Measurements from ENCODE around the gene DNAJB4. TPM values are rescaled to one million over a fixed set of nuclear protein-coding genes. Genes with fewer than 3 reads are reported as not detected.

DNAJB4 gene
- total RNA-seq, 1 donor from 2014 or later, result 23.2 TPM

DNA sequence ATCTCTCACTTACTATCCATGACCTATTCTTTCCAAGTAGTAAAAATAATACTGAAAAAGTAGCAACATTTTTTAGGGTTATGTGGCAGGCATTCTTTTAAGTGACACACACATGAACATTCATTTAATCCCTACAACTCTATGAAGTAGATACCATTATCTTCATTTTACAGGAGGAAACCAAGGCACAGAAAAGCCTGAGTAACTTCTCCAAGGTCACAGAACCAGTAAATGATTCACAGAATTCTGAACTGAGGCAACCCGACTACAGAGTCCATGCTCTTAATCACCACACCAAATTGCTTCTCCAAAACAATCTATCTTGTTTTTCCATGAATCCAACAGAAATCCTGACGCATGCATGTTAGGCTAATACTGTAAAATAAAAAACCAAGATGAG is 43.3 kb upstream of the DNAJB4 start:
- no peaks in the 10 kb centered on the region for H3K27me3 Mint-ChIP-seq (ENCODE audit: low read depth)
- TF ChIP-seq, protein P1, sequence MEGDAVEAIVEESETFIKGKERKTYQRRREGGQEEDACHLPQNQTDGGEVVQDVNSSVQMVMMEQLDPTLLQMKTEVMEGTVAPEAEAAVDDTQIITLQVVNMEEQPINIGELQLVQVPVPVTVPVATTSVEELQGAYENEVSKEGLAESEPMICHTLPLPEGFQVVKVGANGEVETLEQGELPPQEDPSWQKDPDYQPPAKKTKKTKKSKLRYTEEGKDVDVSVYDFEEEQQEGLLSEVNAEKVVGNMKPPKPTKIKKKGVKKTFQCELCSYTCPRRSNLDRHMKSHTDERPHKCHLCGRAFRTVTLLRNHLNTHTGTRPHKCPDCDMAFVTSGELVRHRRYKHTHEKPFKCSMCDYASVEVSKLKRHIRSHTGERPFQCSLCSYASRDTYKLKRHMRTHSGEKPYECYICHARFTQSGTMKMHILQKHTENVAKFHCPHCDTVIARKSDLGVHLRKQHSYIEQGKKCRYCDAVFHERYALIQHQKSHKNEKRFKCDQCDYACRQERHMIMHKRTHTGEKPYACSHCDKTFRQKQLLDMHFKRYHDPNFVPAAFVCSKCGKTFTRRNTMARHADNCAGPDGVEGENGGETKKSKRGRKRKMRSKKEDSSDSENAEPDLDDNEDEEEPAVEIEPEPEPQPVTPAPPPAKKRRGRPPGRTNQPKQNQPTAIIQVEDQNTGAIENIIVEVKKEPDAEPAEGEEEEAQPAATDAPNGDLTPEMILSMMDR (conservative IDR thresholded peaks at IDR 0.05), result no peak
- no peaks in the 10 kb centered on the region for H3K9me3 Mint-ChIP-seq
- H3K36me3 Mint-ChIP-seq (ENCODE audit: low read depth), result peaks cover 36% of the 10 kb centered on the region
- no peaks in the 10 kb centered on the region for H3K4me1 Mint-ChIP-seq
- H3K4me3 Mint-ChIP-seq, result no peak overlapping the region
- H3K27ac Mint-ChIP-seq (ENCODE audit: unreplicated experiment), result no peak overlapping the region
- no peak for DNase-seq (ENCODE audit: low read depth, low spot score)

DNA sequence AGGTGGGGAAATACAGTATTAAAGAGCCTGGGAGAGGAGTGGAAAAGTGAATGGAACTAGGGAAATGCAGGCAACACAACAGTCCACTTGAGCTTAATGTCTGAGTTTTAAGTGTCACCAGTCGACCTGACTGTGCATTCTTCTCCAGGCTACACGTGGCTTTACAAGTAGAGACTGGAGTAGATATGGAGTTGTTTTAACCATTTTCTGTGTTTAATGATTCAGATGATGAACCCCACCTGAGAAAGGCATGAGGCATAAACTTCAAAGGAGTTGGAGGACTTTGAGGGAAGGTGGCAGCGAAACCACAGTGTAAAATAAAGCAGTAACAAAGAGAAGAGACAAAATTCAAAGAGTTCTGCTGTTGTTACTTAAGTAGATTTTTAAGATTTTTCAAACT is 38.4 kb upstream of the DNAJB4 start:
- H3K4me3 Mint-ChIP-seq, result no peak overlapping the region
- TF ChIP-seq, protein P1 (conservative IDR thresholded peaks at IDR 0.05), result no peak
- H3K36me3 Mint-ChIP-seq (ENCODE audit: low read depth), result peaks cover 37% of the 10 kb centered on the region
- H3K4me1 Mint-ChIP-seq, result peaks cover 2% of the 10 kb centered on the region
- H3K9me3 Mint-ChIP-seq, result no peaks in the 10 kb centered on the region
- no peak overlapping the region for H3K27ac Mint-ChIP-seq (ENCODE audit: unreplicated experiment)
- H3K27me3 Mint-ChIP-seq (ENCODE audit: low read depth), result no peaks in the 10 kb centered on the region
- no peak for DNase-seq (ENCODE audit: low read depth, low spot score)

GRCh38 chr1:77970192-77970591 is 34.5 kb upstream of the DNAJB4 start:
- no peak for DNase-seq (ENCODE audit: low read depth, low spot score)
- Mint-ChIP-seq H3K27ac (ENCODE audit: unreplicated experiment) (no peak overlapping the region), H3K27me3 (ENCODE audit: low read depth) (no peaks in the 10 kb centered on the region), H3K4me1 (peaks cover 18% of the 10 kb centered on the region), H3K9me3 (no peaks in the 10 kb centered on the region), H3K4me3 (no peak overlapping the region), H3K36me3 (ENCODE audit: low read depth) (peaks cover 26% of the 10 kb centered on the region)
- TF ChIP-seq, protein P1 (conservative IDR thresholded peaks at IDR 0.05), result no peak

- DNase-seq (ENCODE audit: low read depth, low spot score), result no peak
- Mint-ChIP-seq H3K27ac (ENCODE audit: unreplicated experiment) (no peak overlapping the region), H3K9me3 (no peaks in the 10 kb centered on the region), H3K27me3 (ENCODE audit: low read depth) (no peaks in the 10 kb centered on the region), H3K4me1 (peaks cover 35% of the 10 kb centered on the region), H3K36me3 (ENCODE audit: low read depth) (peaks cover 29% of the 10 kb centered on the region), H3K4me3 (peak overlapping the region; percentile 58)
- TF ChIP-seq, protein P1 (conservative IDR thresholded peaks at IDR 0.05), result no peak
Observed at GRCh38 chr1:77972080-77972479, 32.7 kb upstream of the DNAJB4 start.

DNA sequence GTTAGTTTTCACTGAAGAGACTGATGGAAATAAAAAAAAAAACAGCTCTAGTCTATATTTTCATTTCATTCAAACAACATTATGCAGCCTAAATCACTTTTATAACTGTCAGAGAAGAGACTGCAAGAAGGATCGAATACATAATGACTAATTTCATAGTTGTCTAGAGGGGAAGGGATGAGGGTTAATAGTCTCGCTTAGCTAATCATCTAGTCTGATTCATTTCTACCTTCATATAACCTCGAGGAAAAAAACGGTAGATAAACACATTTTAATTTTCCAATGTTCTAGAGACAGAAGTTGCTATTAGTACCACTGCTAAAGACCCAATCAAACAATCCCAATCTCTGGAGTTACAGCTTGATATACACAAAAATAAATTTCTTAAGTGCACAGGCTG is 29.4 kb upstream of the DNAJB4 start:
- H3K4me1 Mint-ChIP-seq, result peaks cover 38% of the 10 kb centered on the region
- H3K36me3 Mint-ChIP-seq (ENCODE audit: low read depth), result peaks cover 20% of the 10 kb centered on the region
- DNase-seq (ENCODE audit: low read depth, low spot score), result no peak
- no peak overlapping the region for H3K27ac Mint-ChIP-seq (ENCODE audit: unreplicated experiment)
- H3K9me3 Mint-ChIP-seq, result no peaks in the 10 kb centered on the region
- TF ChIP-seq, protein P1 (conservative IDR thresholded peaks at IDR 0.05), result no peak
- no peak overlapping the region for H3K4me3 Mint-ChIP-seq
- no peaks in the 10 kb centered on the region for H3K27me3 Mint-ChIP-seq (ENCODE audit: low read depth)

GRCh38 chr1:77975907-77976306 is 28.8 kb upstream of the DNAJB4 start:
- Mint-ChIP-seq H3K4me3 (no peak overlapping the region), H3K27ac (ENCODE audit: unreplicated experiment) (peak overlapping the region; percentile 55), H3K36me3 (ENCODE audit: low read depth) (peaks cover 20% of the 10 kb centered on the region)

More at GRCh38 chr1:77975907-77976306, 28.8 kb upstream of the DNAJB4 start:
- Mint-ChIP-seq H3K27me3 (ENCODE audit: low read depth) (no peaks in the 10 kb centered on the region), H3K4me1 (peaks cover 44% of the 10 kb centered on the region), H3K9me3 (no peaks in the 10 kb centered on the region)
- DNase-seq (ENCODE audit: low read depth, low spot score), result no peak
- TF ChIP-seq, protein P1 (conservative IDR thresholded peaks at IDR 0.05), result no peak

Data from neural crest cell (in vitro differentiated cells).